CD14-positive monocyte (primary cell): ENCODE data around the gene ZNHIT3. TPM values are rescaled to one million over a fixed set of nuclear protein-coding genes. Genes with fewer than 3 reads are reported as not detected.

Experiments
- DNase-seq, 3 donors: peaks; one replicate each; pipeline ENCODE4 v3.0.0-alpha.2; 2011 to 2022
- H2AFZ ChIP-seq: 2 replicates; pipeline ENCODE4 v1.6.0; 2012; ENCODE audit warnings: mild to moderate bottlenecking, low read depth, low read length, inconsistent platforms; ENCODE audit not compliant: insufficient read depth, poor library complexity, severe bottlenecking
- H3K27ac ChIP-seq, 2 donors: 1 replicate in 1 of 2; 2 replicates in 1 of 2; pipeline ENCODE4 v1.5.1; 2012 to 2013; ENCODE audit warnings: low read length in 2 of 2, control low read depth in 1 of 2, inconsistent platforms in 1 of 2, low read depth in 1 of 2, mild to moderate bottlenecking in 1 of 2
- H3K27me3 ChIP-seq, 2 donors: one replicate each; pipeline versions ENCODE4 v1.6.0 to v1.6.1; 2011 to 2013; ENCODE audit warnings: low read length in 2 of 2; ENCODE audit not compliant: control insufficient read depth in 2 of 2, insufficient read depth in 2 of 2
- H3K36me3 ChIP-seq, 2 donors: replicated peaks in 1 of 2; 1 replicate in 1 of 2; 2 replicates in 1 of 2; pipeline versions ENCODE4 v1.5.1 to v1.6.1; 2012 to 2013; ENCODE audit warnings: low read length in 2 of 2, control low read depth in 1 of 2, inconsistent platforms in 1 of 2, mild to moderate bottlenecking in 1 of 2; ENCODE audit not compliant: insufficient read depth in 2 of 2, control insufficient read depth in 1 of 2
- H3K4me1 ChIP-seq, 2 donors: 1 replicate in 1 of 2; 2 replicates in 1 of 2; pipeline versions ENCODE4 v1.5.1 to v1.6.1; 2012 to 2013; ENCODE audit warnings: low read length in 2 of 2, control low read depth in 1 of 2, inconsistent platforms in 1 of 2, mild to moderate bottlenecking in 1 of 2, moderate library complexity in 1 of 2; ENCODE audit not compliant: insufficient read depth in 2 of 2, control insufficient read depth in 1 of 2
- H3K4me2 ChIP-seq: replicated peaks from 2 replicates; pipeline ENCODE3; 2012; ENCODE audit warnings: low read length, moderate library complexity, mild to moderate bottlenecking; ENCODE audit not compliant: poor library complexity, severe bottlenecking; ENCODE audit errors: extremely low read depth
- H3K4me3 ChIP-seq, 3 experiments: fragments of 200-600 bp in 1 of 3; sonication (generic) in 1 of 3; replicated peaks in 1 of 3; 1 replicate in 2 of 3; 2 replicates in 1 of 3; pipeline ENCODE4 v1.5.1; 2011 to 2013; ENCODE audit warnings: low read length in 3 of 3, mild to moderate bottlenecking in 3 of 3, control low read depth in 2 of 3, low read depth in 2 of 3, inconsistent platforms in 1 of 3, moderate library complexity in 1 of 3
- H3K79me2 ChIP-seq: 2 replicates; pipeline ENCODE4 v1.6.0; 2012; ENCODE audit warnings: mild to moderate bottlenecking, control low read depth, inconsistent platforms, low read length, moderate library complexity; ENCODE audit not compliant: insufficient read depth
- H3K9ac ChIP-seq: 2 replicates; pipeline ENCODE4 v1.6.0; 2017; ENCODE audit warnings: low read length, mild to moderate bottlenecking; ENCODE audit not compliant: insufficient read depth, poor library complexity, severe bottlenecking
- H3K9me3 ChIP-seq, 2 donors: replicated peaks in 1 of 2; 1 replicate in 1 of 2; 2 replicates in 1 of 2; pipeline versions ENCODE4 v1.5.1 to v1.6.1; 2012 to 2013; ENCODE audit warnings: low read length in 2 of 2, control low read depth in 1 of 2; ENCODE audit not compliant: control insufficient read depth in 1 of 2, insufficient read depth in 1 of 2
- H4K20me1 ChIP-seq: 2 replicates; pipeline ENCODE4 v1.6.0; 2012; ENCODE audit warnings: mild to moderate bottlenecking, low read length, control low read depth, moderate library complexity; ENCODE audit not compliant: insufficient read depth
- H3K27ac Mint-ChIP-seq, 7 donors: one replicate each; pipeline ENCODE4 v1.8.0; 2020; ENCODE audit warnings: mild to moderate bottlenecking in 7 of 7, mixed read lengths in 7 of 7, moderate library complexity in 6 of 7, inconsistent platforms in 2 of 7
- H3K27me3 Mint-ChIP-seq, 3 donors: one replicate each; pipeline ENCODE4 v1.8.0; 2021 to 2022; ENCODE audit warnings: low read depth in 3 of 3, mild to moderate bottlenecking in 3 of 3, mixed read lengths in 3 of 3, moderate library complexity in 3 of 3, inconsistent platforms in 1 of 3
- H3K36me3 Mint-ChIP-seq, 2 donors: one replicate each; pipeline ENCODE4 v1.8.0; 2020; ENCODE audit warnings: mixed read lengths in 2 of 2, inconsistent platforms in 1 of 2, mild to moderate bottlenecking in 1 of 2
- H3K4me1 Mint-ChIP-seq: one replicate; pipeline ENCODE4 v1.8.0; 2020; ENCODE audit warnings: mild to moderate bottlenecking, mixed read lengths
- H3K4me3 Mint-ChIP-seq, 2 donors: one replicate each; pipeline ENCODE4 v1.8.0; 2020; ENCODE audit warnings: mild to moderate bottlenecking in 2 of 2, mixed read lengths in 2 of 2, moderate library complexity in 1 of 2
- H3K9me3 Mint-ChIP-seq, 7 donors: one replicate each; pipeline ENCODE4 v1.8.0; 2020 to 2022; ENCODE audit warnings: mixed read lengths in 7 of 7, mild to moderate bottlenecking in 6 of 7, moderate library complexity in 6 of 7, inconsistent platforms in 2 of 7
- WGBS: methylation state at CpG from one replicate; pipeline ENCODE4 v1.1.5; 2013; ENCODE audit warnings: missing lambda C conversion rate; ENCODE audit not compliant: insufficient coverage; 5-methylcytosine and 5-hydroxymethylcytosine counted together
- intact Hi-C, 2 donors: fragments of 100-400 bp; cut with micrococcal nuclease; formaldehyde crosslinking; loops; one replicate each; pipeline versions ENCODE4 v1.15.0 to v1.15.1; 2023
- polyA plus RNA-seq, 3 donors: library from polyadenylated mRNA; depleted of rRNA in 1 of 3; unstranded in 2 of 3; stranded (reverse) in 1 of 3; fragments of 300-500 nt in 2 of 3; fragments of >200 nt in 1 of 3; fragmentation: Illumina TruSeq in 2 of 3; gene quantifications; 1 replicate in 2 of 3; 2 replicates in 1 of 3; pipeline ENCODE4 v1.2.3, GENCODE V29; 2012 to 2021
- TF ChIP-seq, protein P1 (sequence below): fragments of 200-600 bp; IDR thresholded peaks from one replicate; pipeline ENCODE4 v1.8.0; 2022; ENCODE audit warnings: antibody characterized with exemption, mild to moderate bottlenecking

The ZNHIT3 gene
- polyA plus RNA-seq, 3 donors, result 27.6 to 70.4 (median 63.5) TPM

DNA sequence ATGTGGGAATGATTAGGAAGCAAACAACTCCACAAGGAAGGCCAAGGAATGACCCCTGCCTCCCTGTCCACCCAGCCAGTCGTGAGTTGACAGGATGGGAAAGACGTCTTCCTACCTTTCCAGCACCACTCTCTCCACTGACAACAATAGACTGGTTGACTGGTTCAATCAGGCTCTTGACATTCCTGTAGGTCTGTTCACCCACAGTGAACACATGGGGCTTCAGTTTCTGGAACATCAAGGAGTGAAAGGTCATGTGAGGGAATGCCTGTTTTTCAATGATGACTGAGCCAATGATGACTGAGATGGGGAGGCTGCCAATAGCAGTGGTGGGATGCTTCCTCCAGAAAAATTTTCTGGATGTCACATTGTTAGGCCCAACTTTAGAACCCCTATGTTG lies 38.6 kb downstream of the ZNHIT3 start:
- WGBS, result 100% methylated on average over 1 of the region's 2 CpGs
- no peak for DNase-seq
- intact Hi-C loops, result no loop called here
- Mint-ChIP-seq H3K9me3 (no peaks in the 10 kb centered on the region), H3K36me3 (peaks cover 50 to 75% of the 10 kb centered on the region in 2 donors), H3K4me3 (no peak overlapping the region), H3K27ac (no peak overlapping the region), H3K4me1 (peaks cover 7% of the 10 kb centered on the region), H3K27me3 (peaks cover 0 to 1% (median 0%) of the 10 kb centered on the region in 3 donors)
- Histone ChIP-seq H3K4me2 (no peak overlapping the region), H3K9ac (no peak overlapping the region), H3K9me3 (no peaks in the 10 kb centered on the region), H3K4me1 (peaks cover 0 to 7% of the 10 kb centered on the region in 2 donors), H3K36me3 (peaks cover 54 to 70% of the 10 kb centered on the region in 2 donors), H3K79me2 (no peaks in the 10 kb centered on the region), H3K4me3 (no peak overlapping the region), H2AFZ (no peak overlapping the region), H3K27me3 (no peaks in the 10 kb centered on the region), H4K20me1 (no peaks in the 10 kb centered on the region), H3K27ac (no peak overlapping the region)
- TF ChIP-seq, protein P1, sequence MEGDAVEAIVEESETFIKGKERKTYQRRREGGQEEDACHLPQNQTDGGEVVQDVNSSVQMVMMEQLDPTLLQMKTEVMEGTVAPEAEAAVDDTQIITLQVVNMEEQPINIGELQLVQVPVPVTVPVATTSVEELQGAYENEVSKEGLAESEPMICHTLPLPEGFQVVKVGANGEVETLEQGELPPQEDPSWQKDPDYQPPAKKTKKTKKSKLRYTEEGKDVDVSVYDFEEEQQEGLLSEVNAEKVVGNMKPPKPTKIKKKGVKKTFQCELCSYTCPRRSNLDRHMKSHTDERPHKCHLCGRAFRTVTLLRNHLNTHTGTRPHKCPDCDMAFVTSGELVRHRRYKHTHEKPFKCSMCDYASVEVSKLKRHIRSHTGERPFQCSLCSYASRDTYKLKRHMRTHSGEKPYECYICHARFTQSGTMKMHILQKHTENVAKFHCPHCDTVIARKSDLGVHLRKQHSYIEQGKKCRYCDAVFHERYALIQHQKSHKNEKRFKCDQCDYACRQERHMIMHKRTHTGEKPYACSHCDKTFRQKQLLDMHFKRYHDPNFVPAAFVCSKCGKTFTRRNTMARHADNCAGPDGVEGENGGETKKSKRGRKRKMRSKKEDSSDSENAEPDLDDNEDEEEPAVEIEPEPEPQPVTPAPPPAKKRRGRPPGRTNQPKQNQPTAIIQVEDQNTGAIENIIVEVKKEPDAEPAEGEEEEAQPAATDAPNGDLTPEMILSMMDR, result no peak

DNA sequence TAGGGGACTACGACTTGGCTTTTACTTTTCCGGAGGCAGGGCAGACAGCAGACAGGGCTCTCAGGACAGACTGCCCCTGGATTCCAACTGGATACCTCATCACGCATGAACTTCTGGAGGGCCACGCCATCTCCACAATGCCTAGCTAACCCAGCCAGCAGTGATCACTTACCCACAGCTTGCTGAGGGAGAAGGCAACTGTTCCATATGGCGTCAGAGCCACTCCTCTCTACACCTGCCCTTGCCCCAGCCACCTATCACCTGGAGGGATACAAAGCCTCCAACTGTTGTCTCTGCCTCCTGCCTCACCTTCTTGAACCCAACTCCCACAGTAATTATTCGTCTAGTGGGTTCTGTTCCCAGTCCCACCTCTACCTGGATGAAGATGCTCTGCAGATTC lies 39.4 kb downstream of the ZNHIT3 start:
- Histone ChIP-seq H3K9me3 (no peaks in the 10 kb centered on the region), H3K36me3 (peaks cover 47 to 62% of the 10 kb centered on the region in 2 donors), H3K4me3 (no peak overlapping the region), H2AFZ (no peak overlapping the region), H3K4me1 (peaks cover 0 to 7% of the 10 kb centered on the region in 2 donors), H3K79me2 (no peaks in the 10 kb centered on the region), H3K4me2 (no peak overlapping the region), H3K27ac (no peak overlapping the region), H4K20me1 (no peaks in the 10 kb centered on the region), H3K9ac (no peak overlapping the region), H3K27me3 (no peaks in the 10 kb centered on the region)
- H3K4me1 Mint-ChIP-seq, result peaks cover 7% of the 10 kb centered on the region
- H3K36me3 Mint-ChIP-seq, result peaks cover 44 to 74% of the 10 kb centered on the region in 2 donors
- TF ChIP-seq, protein P1, result no peak
- H3K9me3 Mint-ChIP-seq, result no peaks in the 10 kb centered on the region
- H3K4me3 Mint-ChIP-seq, result no peak overlapping the region
- no peak for DNase-seq
- WGBS, result 96% methylated on average over 6 of the region's 6 CpGs
- no peak overlapping the region for H3K27ac Mint-ChIP-seq
- peaks cover 0 to 1% (median 0%) of the 10 kb centered on the region in 3 donors for H3K27me3 Mint-ChIP-seq
- intact Hi-C loops, result no loop called here
